Activated naive CD4-positive, alpha-beta T cell (primary cell): Measurements from ENCODE around the gene ATXN10.
"Not testable (repeated sequence)": the region's sequence is repeated elsewhere in the genome, so short reads cannot be mapped to it uniquely, and the experiment has no call there.

Experiments used
- DNase-seq, 4 experiments: peaks; one replicate each; lab custom pipeline; 2025; lab: John Stamatoyannopoulos, UW

The ATXN10 gene

DNA sequence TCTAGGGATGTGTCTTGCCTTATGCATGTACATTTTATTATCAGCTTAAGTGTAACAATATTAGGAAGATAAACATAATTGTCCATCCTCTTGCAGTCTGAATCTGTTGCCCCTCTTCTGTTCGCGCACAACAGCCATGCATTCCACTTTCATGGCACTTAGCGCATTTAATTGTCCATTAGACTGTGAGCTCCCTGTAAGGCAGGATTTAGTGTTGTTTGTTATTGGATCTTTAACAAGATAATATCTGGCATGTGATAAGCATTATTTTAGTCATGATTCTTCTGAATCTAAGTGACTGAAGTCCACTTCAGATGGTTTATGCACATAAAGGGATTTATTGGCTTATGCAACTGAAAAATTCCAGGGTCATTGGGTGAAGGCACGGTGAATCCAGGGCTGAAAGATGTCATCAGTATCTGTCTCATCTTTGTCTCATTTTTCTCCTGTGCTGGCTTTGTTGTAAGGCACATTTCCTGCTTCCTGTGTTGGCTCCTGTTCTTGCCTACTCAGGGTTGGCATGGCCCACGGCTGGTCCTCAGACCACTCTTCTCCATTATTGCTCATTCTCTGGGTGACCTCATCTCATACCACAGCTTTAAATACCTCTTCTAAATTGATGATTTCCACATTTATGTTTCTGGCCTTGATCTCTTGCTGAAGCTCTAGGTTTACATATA is 37.6 kb downstream of the ATXN10 start:
- DNase-seq: no peak

DNA sequence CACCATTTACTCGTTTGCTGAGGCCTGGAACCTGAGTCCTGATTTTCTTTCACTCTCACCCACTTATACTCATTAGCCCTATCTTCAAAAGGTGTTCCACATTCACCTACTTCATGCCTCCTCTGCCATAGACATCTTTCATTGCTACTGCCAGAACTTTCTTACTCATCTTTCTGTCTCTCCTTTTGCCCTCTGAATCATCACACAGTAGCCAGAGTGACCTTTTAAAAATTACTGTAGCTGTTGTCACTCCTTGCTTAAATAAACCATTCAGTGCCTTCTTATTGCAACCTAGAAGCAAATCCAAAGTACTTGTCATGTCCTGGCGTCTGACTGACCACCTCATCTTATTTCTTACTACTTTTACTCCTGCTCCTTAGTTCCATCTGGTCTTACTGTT is 38.2 kb downstream of the ATXN10 start:
- no peak for DNase-seq

DNA sequence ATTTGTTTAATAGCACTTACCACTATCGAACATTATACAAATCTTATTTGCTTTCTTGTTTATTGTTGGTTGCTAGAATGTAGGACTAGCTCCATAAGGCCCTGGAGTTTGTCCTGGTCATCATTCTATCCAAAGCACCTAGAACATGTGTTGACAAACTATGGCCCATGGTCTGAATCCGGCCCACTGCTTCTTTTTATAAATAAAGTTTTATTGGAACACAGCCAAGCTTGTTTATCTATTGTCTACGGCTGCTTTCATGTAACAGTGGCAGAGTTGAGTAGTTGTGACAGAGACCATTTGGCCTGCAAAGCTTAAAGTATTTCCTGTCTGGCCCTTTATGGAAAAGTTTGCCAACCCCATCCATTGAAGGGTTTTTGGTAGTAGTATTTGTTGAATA is 38.8 kb downstream of the ATXN10 start:
- DNase-seq: no peak

DNA sequence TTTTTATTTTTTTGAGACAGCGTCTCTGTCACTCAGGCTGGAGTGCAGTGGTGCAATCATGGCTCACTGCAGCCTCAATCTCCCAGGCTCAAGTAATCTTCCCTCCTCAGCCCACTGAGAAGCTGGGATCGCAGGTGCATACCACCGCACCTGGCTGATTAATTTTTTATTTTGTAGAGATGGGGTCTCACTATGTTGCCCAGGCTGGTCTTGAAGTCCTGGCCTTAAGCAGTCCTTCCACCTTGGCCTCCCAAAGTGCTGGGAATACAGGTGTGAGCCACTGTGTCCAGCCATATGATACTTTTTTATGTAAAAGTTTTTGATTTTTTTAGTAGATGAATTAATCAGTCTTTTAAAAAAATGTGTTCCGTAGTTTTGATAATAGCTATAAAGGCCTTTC is 42.8 kb downstream of the ATXN10 start:
- DNase-seq: not testable (repeated sequence)

DNA sequence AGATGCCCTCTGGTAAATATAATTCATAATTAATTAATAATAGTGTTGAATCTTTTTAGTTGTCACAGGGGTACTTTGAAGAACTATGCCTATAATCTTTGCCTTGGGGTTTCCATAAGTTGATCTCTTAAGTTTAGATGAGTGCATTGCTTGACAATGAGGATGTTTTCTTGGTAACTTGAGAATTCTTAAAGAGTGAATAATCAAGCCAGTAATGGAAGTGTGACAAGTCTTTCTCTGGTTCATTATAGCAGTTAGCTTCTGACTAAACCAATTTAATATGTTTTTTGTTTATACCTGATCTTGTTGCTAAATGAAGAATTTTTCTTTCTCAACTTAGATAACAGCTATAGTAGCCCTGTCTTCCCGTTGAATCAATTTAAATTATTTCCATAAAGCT is 46.2 kb downstream of the ATXN10 start:
- no peak for DNase-seq

DNA sequence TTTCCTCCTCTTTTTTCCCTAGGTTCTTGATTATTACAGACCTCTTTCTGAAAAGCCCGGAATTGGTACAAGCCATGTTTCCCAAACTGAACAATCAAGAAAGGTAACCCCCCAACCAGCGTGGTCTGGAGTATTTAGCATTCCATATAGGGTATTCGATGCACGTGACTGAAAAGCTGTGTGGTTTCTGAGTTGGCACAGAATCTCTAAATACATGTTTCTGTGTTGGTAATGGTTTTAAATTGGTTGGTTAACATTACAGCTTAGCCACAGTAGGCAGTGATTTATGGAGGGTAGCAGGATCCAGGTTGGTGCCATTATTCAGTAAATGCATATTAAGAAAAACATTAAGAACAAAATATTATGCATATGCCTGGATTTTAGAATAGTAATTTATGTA is 46.8 kb downstream of the ATXN10 start:
- no peak for DNase-seq

DNA sequence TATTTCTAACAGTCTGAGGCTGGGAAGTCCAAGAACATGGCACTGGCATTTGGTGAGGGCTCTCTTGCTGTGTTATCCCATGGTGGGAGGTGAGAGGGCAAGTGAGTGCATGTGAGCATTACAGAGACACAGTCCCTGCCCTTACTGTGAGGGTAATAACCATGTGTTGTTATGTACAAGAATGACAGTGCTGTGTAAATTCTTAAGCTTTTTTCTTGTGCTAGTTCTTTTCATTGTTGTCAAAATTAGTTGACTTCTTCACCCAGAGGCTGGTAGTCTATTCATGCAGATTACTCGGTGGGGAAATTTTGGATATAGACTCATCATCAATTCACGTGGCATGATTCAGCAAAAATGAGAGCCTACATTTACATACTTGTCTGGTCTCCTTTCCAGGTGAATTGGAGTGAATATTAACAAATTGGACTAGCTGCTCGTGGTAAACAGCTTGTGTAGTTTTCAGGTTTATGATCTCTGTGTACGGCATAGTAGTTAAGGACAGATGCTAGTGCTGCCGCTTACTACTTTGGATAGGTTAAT is 49.3 kb downstream of the ATXN10 start:
- no peak for DNase-seq

DNA sequence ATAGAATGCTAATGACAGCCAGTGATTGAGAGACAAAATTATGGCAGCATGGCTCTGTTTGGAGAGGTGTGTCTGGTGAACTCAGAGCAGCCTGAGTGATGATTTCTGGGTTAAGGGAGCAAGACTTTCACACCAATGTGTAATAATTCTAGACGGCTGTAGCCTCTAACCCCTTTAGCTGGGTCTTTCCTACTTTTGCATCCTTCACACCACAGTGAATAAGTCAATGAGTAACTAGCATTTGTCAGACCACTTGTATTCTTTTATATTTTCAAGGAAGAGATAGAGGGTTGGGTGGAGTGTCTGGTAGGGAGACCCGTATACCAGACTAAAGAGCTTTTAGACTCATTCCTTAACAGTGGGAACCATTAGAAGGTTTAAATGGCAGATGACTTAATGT is 50.4 kb downstream of the ATXN10 start:
- no peak for DNase-seq

DNA sequence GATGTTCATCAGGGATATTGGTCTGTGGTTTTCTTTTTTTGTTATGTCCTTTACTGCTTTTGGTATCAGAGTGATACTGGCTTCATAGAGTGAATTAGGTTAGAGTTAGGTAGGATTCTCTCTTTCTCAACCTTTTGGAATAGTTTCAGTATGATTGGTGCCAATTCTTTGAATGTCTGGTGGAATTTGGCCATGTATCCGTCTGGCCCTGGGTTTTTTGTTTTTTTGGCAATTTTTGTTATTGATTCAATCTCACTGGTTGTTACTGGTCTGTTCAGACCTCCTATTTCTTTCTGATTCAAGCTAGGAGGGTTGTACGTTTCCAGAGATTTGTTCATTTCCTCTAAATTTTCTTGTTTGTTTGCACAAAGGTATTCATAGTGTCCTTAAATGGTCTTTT is 54.4 kb downstream of the ATXN10 start:
- DNase-seq: no peak

DNA sequence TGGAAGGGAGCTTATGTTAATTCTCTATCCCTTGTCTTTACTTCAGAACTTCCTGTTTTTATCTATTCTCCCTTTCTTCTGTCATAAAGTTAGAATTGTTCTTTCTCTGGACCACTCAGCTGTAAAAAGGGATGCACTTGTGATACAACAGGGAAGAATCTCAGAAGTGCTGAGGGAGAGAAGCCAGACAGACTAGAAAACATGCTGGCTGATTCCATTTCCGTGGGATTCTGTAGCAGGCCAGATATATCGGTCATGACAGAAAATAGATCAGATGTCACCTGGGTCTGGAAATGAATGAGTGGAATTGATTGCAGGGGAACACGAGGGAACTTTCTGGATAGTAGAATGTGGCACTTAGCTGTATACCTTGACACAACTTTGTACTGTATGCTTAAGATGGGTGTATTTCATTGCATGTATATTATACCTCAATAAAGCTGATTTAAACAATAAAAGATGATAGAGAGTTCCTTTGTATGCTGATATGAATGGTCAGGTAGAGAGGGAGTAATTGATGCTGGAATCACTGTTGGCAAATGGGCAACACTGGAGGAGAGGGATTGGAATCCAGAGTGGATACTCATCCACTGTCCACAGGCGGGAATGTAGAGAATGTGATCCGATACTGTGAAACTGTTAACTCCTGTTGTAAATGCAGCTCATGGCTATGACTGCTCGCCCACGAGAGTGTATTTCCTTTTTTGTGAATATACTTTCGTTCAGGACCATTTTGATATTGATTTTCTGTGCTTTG is 59.6 kb downstream of the ATXN10 start:
- no peak for DNase-seq

DNA sequence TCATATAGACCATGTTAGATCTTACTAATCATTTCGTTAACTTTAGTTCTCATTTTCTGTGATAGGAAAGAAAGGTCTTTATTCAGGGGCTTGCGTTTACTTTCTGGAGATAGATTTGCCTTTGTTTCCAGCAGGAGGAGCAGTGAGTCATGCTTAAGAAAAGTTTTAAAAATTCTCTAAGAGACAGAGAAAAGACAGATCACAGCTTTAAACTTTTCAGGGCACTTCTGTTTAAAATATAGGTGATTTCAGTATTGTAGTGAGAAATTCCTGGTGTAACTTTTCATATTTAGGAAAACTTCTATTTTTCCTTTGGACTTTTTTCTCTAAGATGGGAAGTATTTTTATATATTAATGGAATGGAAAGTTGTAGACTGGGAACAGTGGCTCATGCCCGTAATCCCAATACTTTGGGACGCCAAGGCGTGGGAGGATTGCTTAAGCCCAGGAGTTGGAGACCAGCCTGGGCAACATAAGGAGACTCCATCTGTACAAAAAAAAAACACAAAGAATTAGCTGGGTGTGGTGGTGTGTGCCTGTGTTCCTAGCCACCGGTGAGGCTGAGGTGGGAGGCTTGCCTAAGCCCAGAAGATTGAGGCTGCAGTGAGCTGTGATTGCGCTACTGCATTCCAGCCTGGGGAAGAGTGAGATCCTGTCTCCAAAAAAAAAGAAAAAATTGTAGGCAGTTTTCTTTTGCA is 60.3 kb downstream of the ATXN10 start:
- no peak for DNase-seq

DNA sequence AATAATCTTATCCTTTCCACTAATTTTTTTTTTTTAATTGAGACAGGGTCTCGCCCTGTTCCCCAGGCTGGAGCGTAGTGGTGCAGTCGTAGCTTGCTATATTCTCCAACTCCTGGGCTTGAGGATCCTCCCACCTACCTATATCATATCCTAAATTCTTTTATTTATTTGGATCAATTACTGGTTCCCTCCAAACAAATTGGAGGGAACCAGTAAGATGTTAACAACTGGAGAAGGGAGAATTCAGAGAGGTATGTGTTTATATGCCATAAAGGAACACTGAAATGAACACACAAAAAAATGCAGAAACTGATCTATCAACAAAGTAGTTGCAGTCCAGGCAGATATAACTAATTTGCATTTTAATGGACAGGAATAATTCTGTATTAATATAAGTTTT is 63.6 kb downstream of the ATXN10 start:
- no peak for DNase-seq

DNA sequence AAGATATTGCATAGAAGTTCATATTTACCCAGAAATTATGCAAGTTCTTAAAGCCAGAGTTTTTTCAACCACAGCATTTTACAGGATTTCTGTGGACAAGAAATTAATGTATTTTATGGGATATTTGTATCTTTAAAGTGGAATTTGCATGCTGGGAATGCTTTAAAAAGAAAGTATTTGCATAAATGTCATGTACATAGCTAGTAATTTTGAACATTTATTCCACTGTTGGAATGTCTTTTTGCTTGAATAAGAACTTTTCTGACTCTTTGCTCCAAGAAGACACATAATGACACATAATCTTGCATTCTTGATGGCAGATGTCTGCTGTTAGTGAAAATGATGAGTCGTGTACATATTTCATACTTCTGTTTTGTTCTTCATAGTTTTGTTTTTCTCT is 66.6 kb downstream of the ATXN10 start:
- DNase-seq: no peak

DNA sequence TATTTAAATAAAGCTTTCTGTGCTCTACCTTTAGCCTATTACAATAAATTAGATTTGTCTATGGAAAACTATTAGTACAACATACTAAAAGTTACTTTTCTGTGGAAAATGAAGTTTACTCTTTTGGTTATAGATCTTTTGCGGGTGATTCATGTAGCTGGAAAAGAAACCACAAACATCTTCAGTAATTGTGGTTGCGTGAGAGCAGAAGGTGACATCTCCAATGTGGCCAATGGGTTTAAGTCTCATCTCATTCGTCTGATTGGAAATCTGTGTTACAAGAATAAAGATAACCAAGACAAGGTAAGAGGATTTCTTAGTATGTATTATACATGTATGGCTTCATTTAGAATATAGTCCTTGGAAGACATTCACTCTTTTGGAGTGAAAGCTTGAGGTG is 68.6 kb downstream of the ATXN10 start:
- DNase-seq: no peak

DNA sequence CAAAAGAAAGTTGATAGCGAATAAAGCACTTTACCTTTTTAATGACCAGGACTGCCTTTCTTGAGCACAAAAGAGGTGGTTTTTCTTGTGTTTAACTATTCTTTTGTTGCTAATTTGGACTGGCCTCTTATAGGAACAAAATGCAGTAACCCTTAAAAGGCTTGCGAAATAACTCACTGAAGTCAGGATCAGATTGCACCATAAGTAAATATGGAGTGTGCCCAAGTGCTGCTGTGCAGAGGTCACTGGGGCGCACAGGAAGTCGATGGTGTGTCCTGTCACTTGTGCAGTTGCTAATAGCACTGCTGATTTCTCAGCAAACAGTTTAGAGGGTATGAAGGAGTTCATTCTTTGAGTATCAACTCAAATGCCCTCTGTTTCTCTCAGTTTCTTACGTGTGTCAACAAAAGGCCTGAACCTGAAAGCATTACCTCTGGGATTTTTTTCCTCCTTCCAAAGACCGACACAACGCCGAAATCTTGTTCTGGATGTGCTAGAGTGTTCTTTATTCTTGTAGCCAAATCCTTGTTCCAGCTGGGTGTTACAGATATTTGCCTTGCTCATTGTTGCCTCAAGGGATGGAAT is 71.3 kb downstream of the ATXN10 start:
- no peak for DNase-seq

DNA sequence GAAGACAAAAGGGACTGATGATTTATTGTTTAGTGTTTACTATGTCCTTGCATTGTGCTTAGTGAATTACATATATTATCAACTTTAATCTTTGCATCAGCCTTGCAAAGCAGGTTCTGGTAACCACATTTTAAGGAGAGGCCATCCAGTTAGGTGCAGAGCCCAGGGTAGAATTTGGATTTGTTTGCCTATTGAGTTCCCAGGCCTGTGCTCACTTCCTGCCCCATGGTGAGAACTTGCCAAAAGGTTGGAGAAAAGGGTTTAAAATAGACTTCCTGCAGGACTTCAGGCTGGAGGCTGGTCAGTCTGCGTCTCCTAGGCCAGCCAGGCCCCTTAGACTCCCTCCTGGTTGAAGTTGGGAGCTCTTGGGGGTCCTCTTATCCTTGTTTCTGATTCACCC is 72.1 kb downstream of the ATXN10 start:
- no peak for DNase-seq

DNA sequence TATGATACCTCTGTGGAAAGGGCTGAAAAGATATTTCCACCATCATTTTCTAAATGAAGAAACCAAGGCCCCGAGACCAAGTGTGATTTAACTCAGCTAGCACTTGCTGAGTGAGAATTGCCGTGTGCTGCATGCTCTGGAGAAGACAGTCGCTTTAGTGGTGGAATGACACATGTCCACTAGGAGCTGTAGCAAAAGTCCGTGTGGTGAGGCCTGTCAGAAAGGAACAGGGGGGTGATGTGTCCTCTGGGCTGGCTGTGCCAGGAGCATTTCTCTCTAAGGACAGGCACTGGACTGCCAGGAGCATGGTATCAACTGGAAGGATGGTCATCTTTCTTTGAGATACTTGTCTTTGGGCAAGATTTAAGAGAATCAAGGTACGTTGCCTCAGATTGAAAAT is 72.8 kb downstream of the ATXN10 start:
- DNase-seq: no peak

DNA sequence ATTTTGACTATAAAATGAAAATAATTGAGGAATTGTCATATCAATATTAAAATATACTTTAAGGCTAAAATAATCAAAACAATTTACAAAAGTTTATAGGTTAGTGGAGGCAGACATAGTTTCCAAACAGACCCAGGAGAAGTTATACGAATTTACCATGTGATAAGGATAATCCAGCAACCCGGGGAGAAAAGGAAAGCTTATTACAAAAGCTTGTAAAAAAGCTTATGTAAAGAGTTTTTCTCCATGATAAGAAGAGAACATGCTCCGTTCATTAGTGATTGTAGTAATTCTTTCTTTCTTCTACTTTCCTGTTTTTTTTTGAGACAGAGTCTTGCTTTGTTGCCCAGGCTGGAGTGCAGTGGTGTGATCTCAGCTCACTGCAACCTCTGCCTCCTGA is 79.0 kb downstream of the ATXN10 start:
- DNase-seq: no peak

DNA sequence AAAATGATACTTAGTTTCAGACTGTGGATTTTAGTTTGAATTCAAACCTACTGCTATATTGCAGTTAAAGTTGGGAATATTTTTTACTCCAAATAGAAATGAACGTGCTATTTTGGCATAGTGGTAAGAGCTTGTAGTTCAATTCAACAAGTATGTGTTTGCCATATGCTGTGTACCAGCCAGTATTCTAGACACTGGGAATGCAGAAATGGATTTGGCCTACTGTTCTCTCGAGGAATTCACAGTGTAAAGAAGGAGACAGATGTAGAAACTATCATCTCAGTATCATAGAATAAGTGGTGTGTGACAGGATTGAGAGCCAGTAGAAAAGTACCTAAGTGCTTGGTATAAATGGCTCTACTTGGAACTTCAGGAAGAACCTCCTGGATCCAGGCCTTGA is 80.4 kb downstream of the ATXN10 start:
- DNase-seq: no peak

DNA sequence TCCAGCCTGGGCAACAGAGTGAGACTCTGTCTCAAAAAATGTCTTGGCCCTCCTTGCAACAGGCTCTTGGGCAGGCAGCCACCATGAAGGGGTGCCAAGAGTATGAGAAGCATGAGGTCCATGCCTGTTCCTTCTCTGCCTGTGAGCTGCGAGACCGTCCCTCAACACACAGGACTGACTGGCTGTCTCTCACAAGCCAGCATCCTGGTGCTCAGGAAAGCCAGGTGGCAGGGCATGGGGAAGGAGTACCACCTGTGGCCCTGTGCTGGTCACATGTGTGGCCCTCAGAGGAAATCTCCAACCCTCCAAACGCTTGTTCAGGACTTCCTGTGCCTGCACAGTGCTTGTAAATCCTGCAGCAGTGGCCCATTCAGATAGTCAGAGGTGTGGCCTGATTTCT is 83.2 kb downstream of the ATXN10 start:
- DNase-seq: no peak

DNA sequence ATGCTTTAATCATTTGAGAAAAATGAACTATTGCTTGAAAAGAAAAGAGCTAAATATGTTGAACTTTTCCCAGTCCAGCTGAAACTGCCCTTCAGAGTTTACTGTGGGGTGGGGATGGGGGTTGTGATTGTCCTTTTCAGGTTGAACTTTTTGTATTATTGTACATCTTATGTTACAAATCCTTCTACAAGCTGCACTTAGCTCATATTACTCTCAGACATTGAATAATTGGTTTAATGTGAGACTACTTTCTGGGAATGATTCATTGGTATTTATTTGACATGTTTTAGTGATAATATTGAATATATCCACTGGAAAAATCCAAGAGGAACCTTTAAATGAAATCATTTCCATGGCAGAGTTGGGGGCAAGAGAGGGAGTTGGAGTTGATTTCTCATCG is 84.9 kb downstream of the ATXN10 start:
- DNase-seq: no peak

DNA sequence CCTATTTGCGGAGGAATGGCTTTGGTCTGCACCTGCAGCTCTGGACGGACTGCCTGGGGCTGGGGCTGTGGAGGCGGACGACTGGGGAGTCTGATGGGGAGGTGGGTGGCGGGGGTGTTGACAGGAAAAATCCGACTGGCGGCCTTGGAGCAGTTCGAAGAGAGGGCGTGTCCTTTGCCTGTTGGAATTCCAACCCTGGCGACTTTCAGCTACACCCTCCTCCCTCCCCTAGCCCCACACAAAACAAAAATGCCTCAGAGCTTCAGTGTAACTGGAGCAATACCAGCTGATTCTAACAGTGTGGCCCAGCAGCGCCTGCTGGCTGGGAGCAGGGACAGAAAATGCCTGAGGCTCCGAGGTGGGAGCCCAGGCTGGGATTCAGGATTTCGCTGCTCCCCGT is 85.4 kb downstream of the ATXN10 start:
- DNase-seq: no peak

DNA sequence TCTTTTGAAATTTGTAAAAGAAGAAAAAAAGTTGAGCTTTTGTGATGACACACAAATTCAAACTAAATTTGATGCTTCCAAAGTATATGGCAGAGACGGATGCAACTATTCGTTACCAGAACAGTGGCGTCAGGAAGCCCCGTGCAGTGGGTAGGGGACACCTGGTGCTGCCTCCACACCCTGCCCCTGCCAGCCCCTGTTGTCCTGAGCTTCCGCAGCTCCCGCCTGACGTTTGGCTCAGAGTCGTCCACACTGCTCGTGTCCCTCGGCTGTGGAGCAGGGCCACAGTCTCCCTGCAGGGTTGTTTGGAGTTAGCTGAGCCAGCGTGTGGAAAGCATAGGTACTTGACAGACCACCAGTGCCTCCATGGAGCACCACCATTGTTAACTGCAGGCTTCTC is 86.3 kb downstream of the ATXN10 start:
- no peak for DNase-seq
